OCI-LY7 (cell line): ENCODE data around the gene OMA1. TPM values are rescaled to one million over a fixed set of nuclear protein-coding genes. Genes with fewer than 3 reads are reported as not detected.
"Not testable (repeated sequence)": the region's sequence is repeated elsewhere in the genome, so short reads cannot be mapped to it uniquely, and the experiment has no call there.

Experiments used
- BruUV-seq: library from RNA; stranded (reverse); fragments of 400-500 nt; replicated peaks from 2 replicates; lab custom pipeline; 2021; lab: Mats Ljungman, UMichigan
- CTCF ChIA-PET: fragments of 300-600 bp; sonication (Branson Sonifier 250); formaldehyde crosslinking; loops from one replicate; lab custom pipeline; 2022; ENCODE audit warnings: antibody characterized with exemption; ENCODE audit not compliant: unreplicated experiment; lab: Charles Lee
- POLR2A ChIA-PET: fragments of 300-600 bp; sonication (Branson Sonifier 250); formaldehyde crosslinking; loops from one replicate; lab custom pipeline; 2022; ENCODE audit warnings: antibody characterized with exemption; lab: Charles Lee
- DNase-seq: peaks from one replicate; pipeline ENCODE4 v3.0.0-alpha.2; 2015; ENCODE audit warnings: low spot score
- H2AFZ ChIP-seq: fragments of 200-600 bp; sonication (generic), shearing (Covaris generic); 2 replicates; pipeline ENCODE4 v1.6.1; 2014; ENCODE audit warnings: mild to moderate bottlenecking, antibody characterized with exemption, low read length, moderate library complexity
- H3K27ac ChIP-seq: fragments of 200-600 bp; sonication (generic); 2 replicates; pipeline ENCODE4 v1.5.1; 2014; ENCODE audit warnings: mixed run types, low read depth, mild to moderate bottlenecking, moderate library complexity, low read length, inconsistent platforms; ENCODE audit not compliant: poor library complexity, severe bottlenecking
- H3K36me3 ChIP-seq: fragments of 200-600 bp; sonication (generic); 2 replicates; pipeline ENCODE4 v1.6.1; 2014; ENCODE audit warnings: mild to moderate bottlenecking, antibody characterized with exemption, low read length, moderate library complexity, mixed read lengths; ENCODE audit not compliant: insufficient read depth
- H3K4me1 ChIP-seq: fragments of 200-600 bp; sonication (generic); 2 replicates; pipeline ENCODE4 v1.5.1; 2014; ENCODE audit warnings: mild to moderate bottlenecking, low read length; ENCODE audit not compliant: insufficient read depth, poor library complexity, severe bottlenecking
- H3K4me2 ChIP-seq: fragments of 200-600 bp; sonication (generic); 2 replicates; pipeline ENCODE4 v1.6.1; 2014; ENCODE audit warnings: mild to moderate bottlenecking, low read length
- H3K4me3 ChIP-seq: fragments of 200-600 bp; sonication (generic); 2 replicates; pipeline ENCODE4 v1.5.1; 2014; ENCODE audit warnings: mild to moderate bottlenecking, low read depth, low read length; ENCODE audit not compliant: poor library complexity, severe bottlenecking
- H3K79me2 ChIP-seq: fragments of 200-600 bp; sonication (generic); 2 replicates; pipeline ENCODE4 v1.6.1; 2016; ENCODE audit warnings: low read depth, mild to moderate bottlenecking, low read length, moderate library complexity, mixed read lengths; ENCODE audit not compliant: insufficient read depth
- H3K9me2 ChIP-seq: fragments of 200-600 bp; sonication (generic); 2 replicates; pipeline ENCODE4 v1.6.1; 2016; ENCODE audit warnings: mild to moderate bottlenecking, low read length, mixed read lengths; ENCODE audit not compliant: insufficient read depth
- H3K9me3 ChIP-seq: fragments of 200-600 bp; sonication (generic); 2 replicates; pipeline ENCODE4 v1.6.1; 2014; ENCODE audit warnings: mild to moderate bottlenecking, mixed run types, low read length, mixed read lengths
- H4K20me1 ChIP-seq: fragments of 200-600 bp; sonication (generic); 2 replicates; pipeline ENCODE4 v1.6.1; 2014; ENCODE audit warnings: mild to moderate bottlenecking, antibody characterized with exemption, low read length, moderate library complexity, mixed read lengths; ENCODE audit not compliant: insufficient read depth
- CTCF ChIP-seq: fragments of 200-600 bp; sonication (generic); conservative IDR thresholded peaks from 2 replicates; pipeline ENCODE4 v1.5.1; 2014; ENCODE audit warnings: mild to moderate bottlenecking, antibody characterized with exemption, low read length, moderate library complexity, mixed read lengths
- EZH2phosphoT487 ChIP-seq: fragments of 200-600 bp; sonication (generic); IDR thresholded peaks from 2 replicates; pipeline ENCODE4 v1.6.1; 2018; ENCODE audit warnings: low read depth, borderline replicate concordance, mild to moderate bottlenecking, mixed run types, antibody characterized with exemption, low read length, moderate library complexity, mixed read lengths
- intact Hi-C: fragments of 100-400 bp; cut with micrococcal nuclease; formaldehyde crosslinking; loops from one replicate; pipeline ENCODE4 v1.10.0; 2022; ENCODE audit not compliant: unreplicated experiment
- total RNA-seq, 2 experiments: library from RNA; depleted of rRNA in 1 of 2; stranded (reverse); fragments of >200 nt in 1 of 2; shearing (Covaris generic) in 1 of 2; gene quantifications; 2 replicates each; pipeline ENCODE4 v1.2.3, GENCODE V29; 2014 to 2022

The OMA1 gene
- total RNA-seq, 2 experiments from 2014 or later, result 35.9 to 38.5 TPM

- no peaks in the 10 kb centered on the region for H3K9me3 ChIP-seq
- H3K4me1 ChIP-seq, result peaks cover 12% of the 10 kb centered on the region
- no peaks in the 10 kb centered on the region for H4K20me1 ChIP-seq
- H3K36me3 ChIP-seq, result no peaks in the 10 kb centered on the region
- ChIA-PET POLR2A (interaction anchor here (0.6 to 1.4 kb wide), 4 partner anchors 28 to 317 kb away, joined by 3 to 5 read pairs (median 4); no protein-coding TSS in a partner anchor), CTCF (interaction anchor here (1.3 kb wide), 1 partner anchor 28 kb away, joined by 4 read pairs; no protein-coding TSS in a partner anchor)
- no TSS peak for BruUV-seq
- H3K79me2 ChIP-seq, result peaks cover 12% of the 10 kb centered on the region; the same call in 1 of the 2 replicates
- H3K9me2 ChIP-seq, result no peaks in the 10 kb centered on the region
- DNase-seq, result no peak
- intact Hi-C loops, result loop anchor here (10.0 kb wide), 1 partner anchor 112 kb away; no protein-coding TSS in a partner anchor
- TF ChIP-seq EZH2phosphoT487 (no peak), CTCF (no peak)
- H3K27ac ChIP-seq, result no peak overlapping the region
- no peak overlapping the region for H3K4me3 ChIP-seq
- H3K4me2 ChIP-seq, result no peak overlapping the region
- no peak overlapping the region for H2AFZ ChIP-seq
These were observed 3.3 kb downstream of the OMA1 start for GRCh38 chr1:58543260-58543659.

GRCh38 chr1:58539553-58539952 lies 7.0 kb downstream of the OMA1 start:
- no TSS peak for BruUV-seq
- DNase-seq, result no peak
- no peaks in the 10 kb centered on the region for H3K9me2 ChIP-seq
- ChIA-PET CTCF (no interaction called here), POLR2A (interaction anchor here (0.5 to 3.9 kb wide), 3 partner anchors 9 to 1391 kb away, joined by 3 to 24 read pairs (median 6); no protein-coding TSS in a partner anchor)
- no peaks in the 10 kb centered on the region for H3K9me3 ChIP-seq
- no peak overlapping the region for H3K27ac ChIP-seq
- peaks cover 5% of the 10 kb centered on the region; the same call in 1 of the 2 replicates for H3K36me3 ChIP-seq
- no peak overlapping the region for H3K4me2 ChIP-seq
- no peaks in the 10 kb centered on the region for H4K20me1 ChIP-seq
- no peak for TF ChIP-seq EZH2phosphoT487
- no peak for TF ChIP-seq CTCF
- H3K4me3 ChIP-seq, result no peak overlapping the region
- intact Hi-C loops, result no loop called here
- H3K79me2 ChIP-seq, result no peaks in the 10 kb centered on the region
- H2AFZ ChIP-seq, result no peak overlapping the region
- H3K4me1 ChIP-seq, result no peaks in the 10 kb centered on the region

- no peaks in the 10 kb centered on the region for H3K9me2 ChIP-seq
- BruUV-seq, result no TSS peak
- no peak overlapping the region for H2AFZ ChIP-seq
- no peaks in the 10 kb centered on the region for H3K4me1 ChIP-seq
- TF ChIP-seq CTCF, result no peak
- no peak for TF ChIP-seq EZH2phosphoT487
- CTCF ChIA-PET, result no interaction called here
- no peaks in the 10 kb centered on the region for H3K9me3 ChIP-seq
- H3K4me2 ChIP-seq, result no peak overlapping the region
- POLR2A ChIA-PET, result interaction anchor here (3.9 kb wide), 1 partner anchor 12 kb away, joined by 24 read pairs; no protein-coding TSS in a partner anchor
- DNase-seq, result no peak
- no peak overlapping the region for H3K4me3 ChIP-seq
- H4K20me1 ChIP-seq, result no peaks in the 10 kb centered on the region
- intact Hi-C loops, result no loop called here
- H3K36me3 ChIP-seq, result peaks cover 5% of the 10 kb centered on the region; the same call in 1 of the 2 replicates
- no peak overlapping the region for H3K27ac ChIP-seq
- no peaks in the 10 kb centered on the region for H3K79me2 ChIP-seq
These were observed 7.7 kb downstream of the OMA1 start for GRCh38 chr1:58538821-58539220.

GRCh38 chr1:58531842-58532241 lies 14.7 kb downstream of the OMA1 start:
- CTCF ChIA-PET, DNase-seq, H3K36me3 ChIP-seq, intact Hi-C loops, H3K9me2 ChIP-seq, POLR2A ChIA-PET, BruUV-seq, H3K9me3 ChIP-seq, H3K4me3 ChIP-seq, H4K20me1 ChIP-seq, H2AFZ ChIP-seq, H3K27ac ChIP-seq, H3K79me2 ChIP-seq: not testable (repeated sequence)
- peaks cover 30% of the 10 kb centered on the region for H3K4me1 ChIP-seq
- H3K4me2 ChIP-seq, result peak overlapping the region; percentile 7; the same call in 1 of the 2 replicates
